HL-60/S4 treated with retinoic acid at 250 ng/mL for 4 days and 3 days (cell line): ENCODE results near the gene FBXL2.
"Not testable (repeated sequence)": the region's sequence is repeated elsewhere in the genome, so short reads cannot be mapped to it uniquely, and the experiment has no call there.

Experiments used
- in situ Hi-C: fragments of 300-500 bp; cut with MboI; formaldehyde crosslinking; loops from 2 replicates; pipeline ENCODE4 v1.7.0; 2022; ENCODE audit warnings: low sequenced_read_pairs

Gene FBXL2

DNA sequence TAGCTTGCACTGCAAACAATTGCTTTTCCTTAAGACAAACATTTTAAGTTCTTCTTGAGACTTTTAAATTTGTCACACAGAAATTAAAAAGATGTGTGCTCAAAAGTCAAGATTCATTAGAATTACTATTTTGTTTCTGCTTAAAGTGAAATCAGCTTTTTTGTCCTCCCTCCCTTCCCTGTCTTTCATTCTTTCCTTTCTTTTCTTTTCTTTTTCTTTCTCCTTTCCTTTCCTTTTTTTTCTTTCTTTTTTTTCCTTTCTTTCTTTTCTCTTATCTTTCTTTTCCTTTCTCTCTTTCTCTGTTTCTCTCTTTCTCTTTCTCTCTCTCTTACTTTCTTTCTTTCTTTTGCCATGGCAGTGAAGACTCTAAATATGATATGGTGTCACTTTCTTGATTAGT lies 37.8 kb downstream of the FBXL2 start:
- in situ Hi-C loops, result no loop called here

DNA sequence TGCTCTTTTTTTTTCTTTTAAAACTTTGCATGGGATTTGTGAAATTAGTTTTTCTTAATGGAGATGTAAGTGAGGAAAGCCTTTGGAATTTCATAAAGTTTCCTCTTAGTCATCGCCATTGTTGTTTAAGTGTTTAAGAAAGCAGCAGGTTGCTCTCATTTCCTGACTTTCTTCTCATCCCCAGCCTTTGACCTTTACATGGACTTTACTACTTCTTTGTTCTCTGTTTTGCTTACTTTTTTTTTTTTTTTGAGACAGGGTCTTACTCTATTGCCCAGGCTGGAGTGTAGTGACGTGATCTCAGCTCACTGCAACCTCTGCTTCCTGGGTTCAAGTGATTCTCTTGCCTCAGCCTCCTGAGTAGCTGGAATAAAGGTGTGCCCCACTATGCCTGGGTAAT lies 38.6 kb downstream of the FBXL2 start:
- in situ Hi-C loops, result no loop called here

DNA sequence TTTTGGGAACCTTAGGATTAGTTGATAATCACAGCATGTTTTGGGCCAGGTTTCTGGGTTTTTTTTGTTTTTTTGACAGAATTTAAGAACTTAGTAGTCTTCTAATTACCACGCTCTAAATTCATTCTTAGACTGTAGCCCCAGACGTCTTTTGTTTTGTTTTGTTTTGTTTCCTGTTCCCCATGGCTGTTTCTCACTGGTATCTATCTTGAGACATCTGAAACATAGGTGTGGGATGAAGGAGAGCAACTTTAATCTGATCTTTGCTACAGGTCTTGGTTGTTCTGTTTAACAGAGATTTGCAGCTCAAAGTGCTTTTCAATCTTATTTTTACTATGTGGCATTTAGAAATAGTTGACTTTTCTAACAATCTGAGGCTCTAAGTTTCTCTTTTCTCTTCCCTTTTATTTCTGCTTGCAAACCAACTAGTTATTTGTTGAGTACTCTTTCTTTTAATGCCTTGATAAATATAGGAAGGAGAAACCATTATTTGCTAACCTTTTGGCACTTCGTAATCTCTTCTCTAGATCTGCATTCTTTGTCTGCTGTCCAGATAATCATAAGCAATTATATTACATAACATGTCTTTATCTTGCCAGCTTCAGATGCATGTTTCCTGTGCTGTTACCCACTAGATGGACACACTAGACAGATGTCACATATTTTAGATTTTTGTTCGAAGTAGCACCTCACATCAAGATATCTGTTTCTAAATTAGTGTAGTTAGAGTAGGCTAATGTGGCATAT lies 40.9 kb downstream of the FBXL2 start:
- in situ Hi-C loops, result no loop called here

DNA sequence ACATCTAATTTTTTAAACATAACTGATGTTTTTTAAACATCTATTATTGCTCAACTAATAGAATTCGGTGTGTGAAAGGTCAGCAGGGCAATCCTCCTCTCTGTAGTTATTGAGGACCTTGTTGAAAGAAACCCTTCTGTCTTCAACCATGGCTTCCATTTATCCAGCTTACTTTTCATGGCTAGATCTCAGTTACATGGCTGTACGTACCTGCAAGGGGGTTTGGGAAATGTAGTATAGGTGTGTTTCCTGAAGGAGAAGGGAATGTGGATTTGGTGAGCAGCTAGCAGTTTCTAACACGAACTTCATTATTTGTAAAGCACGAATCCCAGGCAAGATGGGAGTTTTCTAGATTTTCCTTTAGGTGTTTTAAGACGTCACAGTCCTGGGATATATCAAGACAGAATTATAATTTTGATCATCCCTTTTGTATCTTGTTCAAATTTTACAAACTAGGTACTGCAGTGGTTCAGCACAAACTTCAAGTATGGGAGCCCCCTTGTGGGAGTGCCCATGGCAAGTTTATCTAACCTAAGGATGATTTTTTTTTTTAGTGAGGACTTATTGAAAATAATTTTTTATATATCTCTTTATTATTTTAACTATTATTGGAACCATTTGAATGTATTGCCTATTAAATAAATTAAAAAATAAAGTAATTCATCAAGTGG lies 41.6 kb downstream of the FBXL2 start:
- in situ Hi-C loops, result no loop called here

DNA sequence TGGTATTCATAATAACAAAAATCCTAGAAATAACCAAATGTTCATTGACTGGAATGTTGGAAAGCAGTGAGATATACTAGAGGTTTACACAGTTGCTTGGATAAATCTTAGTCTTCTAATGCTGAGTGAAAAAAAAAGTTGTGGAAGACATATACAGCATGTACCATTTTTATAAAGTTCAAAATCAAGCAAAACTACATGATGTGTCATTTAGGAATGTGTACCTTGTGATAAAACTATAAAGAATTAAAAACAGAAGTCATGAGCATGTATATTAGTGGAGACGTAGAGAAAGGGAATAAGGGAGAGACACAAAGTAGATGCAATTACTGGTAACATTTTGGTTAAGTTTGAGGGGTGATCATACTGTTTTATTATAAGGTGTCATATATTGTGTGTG lies 45.2 kb downstream of the FBXL2 start:
- in situ Hi-C loops, result no loop called here

DNA sequence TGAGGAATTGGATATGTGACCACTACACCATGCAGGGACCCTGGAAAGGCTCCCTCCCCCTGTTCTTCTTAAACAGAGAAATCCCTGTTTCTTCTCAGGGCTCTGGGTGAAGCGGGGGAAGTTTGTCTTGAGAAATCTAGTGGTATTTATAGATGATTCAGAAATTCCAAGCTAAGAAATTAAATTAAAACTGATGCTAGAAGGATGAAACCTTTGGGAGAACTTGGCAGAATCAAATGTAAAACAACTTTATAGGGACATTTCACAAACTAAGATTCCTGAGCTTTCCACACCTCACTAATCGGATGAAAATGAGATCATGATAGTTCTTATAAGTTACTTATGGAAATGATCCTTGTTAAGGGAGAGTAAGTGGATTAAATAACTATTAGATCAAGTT lies 54.2 kb downstream of the FBXL2 start:
- in situ Hi-C loops, result no loop called here

DNA sequence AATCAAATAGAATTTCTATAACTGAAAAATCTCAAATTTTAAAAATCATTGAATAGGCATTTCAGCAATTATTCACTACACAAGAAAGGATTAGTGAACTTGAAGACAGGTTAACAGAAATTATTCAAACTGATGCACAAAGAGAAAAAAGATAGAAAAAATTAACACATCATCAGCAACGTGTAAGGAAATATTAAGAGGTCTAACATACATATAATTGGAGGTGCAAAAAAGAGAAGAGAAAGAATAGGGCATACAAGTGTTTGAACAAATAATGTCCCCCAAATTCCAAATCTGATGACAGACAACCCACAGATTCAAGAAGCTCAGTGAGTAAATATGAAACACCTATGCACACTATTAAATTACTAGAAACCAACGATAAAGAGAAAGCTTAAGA lies 57.1 kb downstream of the FBXL2 start:
- in situ Hi-C loops, result no loop called here

DNA sequence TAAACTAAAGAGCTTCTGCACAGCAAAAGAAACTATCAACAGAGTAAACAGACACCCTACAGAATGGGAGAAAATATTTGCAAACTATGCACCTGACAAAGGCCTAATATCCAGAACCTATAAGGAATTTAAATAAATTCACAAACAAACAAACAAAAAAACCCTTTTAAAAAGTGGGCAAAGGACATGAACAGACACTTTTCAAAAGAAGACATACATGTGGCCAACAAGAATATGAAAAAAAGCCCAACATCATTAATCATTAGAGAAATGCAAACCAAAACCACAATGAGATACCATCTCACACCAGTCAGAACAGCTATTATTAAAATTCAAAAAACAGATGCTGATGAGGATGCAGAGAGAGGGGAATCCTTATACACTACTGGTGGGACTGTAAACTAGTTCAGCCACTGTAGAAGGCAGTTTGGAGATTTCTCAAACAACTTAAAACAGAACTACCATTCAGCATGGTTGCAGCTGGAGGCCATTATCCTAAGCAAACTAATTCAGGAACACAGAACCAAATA lies 61.8 kb downstream of the FBXL2 start:
- in situ Hi-C loops, result not testable (repeated sequence)

DNA sequence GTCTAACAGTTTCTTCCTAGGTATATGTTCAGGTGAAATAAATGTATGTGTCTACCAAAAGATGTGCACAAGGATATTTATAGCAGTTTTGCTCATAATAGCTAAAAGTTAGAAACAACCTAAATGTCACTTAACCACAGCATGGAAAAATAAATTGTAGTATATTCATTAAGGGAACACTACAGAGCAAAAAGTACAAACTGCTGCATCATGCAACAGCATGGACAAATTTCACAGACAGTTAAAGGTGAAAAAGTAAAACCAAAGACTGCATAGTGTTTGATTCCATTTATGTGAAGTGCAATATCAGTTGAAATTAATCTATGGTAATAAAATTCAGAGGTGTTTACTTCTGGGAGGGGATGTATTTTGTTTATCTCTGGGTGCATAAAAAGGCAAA lies 62.5 kb downstream of the FBXL2 start:
- in situ Hi-C loops, result no loop called here

DNA sequence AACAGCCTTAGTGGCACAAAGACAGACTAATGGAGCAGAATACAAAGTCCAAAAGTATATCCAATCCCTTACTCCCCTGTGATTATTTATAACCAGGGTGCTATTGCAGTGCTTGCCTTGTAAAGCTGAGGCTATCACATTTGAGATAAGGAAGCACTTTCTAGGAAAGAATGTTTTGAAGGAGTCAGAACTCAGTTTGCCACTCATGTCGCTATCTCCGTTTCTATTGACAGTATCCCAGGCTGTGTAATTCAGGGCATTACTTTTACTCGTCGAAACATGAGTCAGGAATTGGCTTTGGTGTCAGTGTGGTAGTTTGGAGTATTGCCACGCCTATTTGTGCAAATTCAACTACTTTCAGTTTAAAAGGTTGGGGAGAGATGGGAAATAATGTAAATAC lies 78.4 kb downstream of the FBXL2 start:
- in situ Hi-C loops, result loop anchor here (25.0 kb wide), 2 partner anchors 218 to 393 kb away; partner anchors contain the start of gene CCR4

DNA sequence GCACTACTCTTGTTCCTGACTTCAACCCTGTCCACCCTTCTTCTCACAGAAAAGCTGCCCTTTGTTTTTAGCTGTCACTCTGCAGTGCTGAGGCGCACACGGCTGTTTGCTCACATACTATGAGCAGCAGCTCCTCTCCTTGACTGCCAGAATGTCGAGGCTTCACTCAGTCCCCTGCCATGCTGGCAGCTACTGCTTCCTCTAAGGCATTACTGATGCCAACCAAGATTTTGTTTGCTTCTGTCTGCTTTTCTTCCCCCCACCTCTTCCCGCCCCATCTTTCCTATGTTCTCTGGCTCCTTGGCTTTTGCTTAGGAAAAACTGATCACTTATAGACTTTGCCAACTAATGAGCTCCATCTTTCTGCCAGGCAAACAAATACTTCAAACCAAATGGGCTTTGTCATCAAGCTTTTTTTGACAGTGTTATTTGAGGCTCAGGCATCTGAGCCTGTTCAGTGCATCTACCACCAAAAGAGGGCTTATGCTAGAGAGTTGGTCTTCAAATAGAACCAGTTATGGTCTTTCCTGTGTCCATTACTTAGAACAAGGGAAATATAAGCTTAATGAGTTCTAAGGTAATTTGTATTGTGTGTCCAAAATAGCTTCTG lies 81.0 kb downstream of the FBXL2 start:
- in situ Hi-C loops, result loop anchor here (25.0 kb wide), 2 partner anchors 221 to 396 kb away; partner anchors contain the start of gene CCR4

DNA sequence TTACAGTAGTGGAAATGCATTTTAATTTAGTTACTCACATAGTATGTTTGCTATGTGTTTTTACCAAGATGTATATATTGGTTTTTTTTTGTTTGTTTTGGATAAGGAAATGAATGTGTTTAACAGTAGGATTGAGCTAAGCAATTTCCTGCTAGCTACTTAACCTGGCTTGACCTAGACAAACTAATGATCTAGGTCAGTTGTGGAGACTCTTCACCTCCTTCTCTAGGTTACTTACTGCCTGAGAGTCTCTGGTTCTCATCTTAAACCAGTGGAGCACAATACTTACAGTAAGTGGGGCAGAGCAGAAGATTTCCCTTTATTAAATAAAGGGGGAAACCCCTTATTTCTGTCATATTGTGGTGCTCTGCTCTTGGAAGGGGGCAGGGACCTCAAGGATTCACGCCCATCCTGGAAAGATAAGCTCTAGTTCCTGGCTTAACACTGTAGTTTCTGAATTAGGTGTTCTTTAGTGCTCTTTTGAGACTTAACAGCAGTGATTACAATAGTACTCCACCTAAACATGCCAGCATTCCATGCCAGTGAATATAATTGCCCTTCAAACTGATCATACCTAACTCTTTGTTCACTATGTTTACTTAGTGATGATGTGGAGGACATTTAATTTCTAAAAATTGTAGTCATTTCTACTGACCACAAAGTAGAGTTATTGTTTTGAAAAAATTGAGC lies 83.0 kb downstream of the FBXL2 start:
- in situ Hi-C loops, result loop anchor here (25.0 kb wide), 2 partner anchors 223 to 398 kb away; partner anchors contain the start of gene CCR4

DNA sequence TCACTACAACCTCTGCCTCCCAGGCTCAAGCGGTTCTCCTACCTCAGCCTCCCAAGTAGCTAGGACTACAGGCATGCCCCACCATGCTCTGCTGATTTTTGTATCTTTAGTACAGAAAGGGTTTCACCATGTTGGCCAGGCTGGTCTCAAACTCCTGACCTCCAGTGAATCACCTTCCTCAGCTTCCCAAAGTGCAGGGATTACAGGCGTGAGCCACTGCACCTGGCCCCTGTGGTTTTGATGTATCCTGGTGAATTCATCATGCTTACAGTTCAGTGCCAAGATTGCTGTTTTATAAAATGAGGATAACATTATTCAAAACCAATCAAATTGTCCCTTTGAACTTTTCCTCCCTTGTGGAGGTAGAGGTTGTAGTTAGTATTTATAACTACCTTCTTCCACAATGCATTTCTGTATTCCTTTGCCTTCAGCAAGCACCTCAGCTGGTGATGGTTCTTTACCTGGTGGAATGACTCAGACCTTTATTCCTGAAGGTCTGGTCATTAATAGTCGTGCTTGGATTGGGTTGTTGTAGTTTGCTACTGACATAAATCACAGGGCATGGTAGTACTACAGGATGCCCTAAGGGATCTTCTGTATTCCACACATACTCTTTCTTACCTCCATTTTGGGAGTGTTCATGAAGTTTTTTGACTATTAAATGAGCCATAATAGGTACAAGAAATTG lies 86.0 kb downstream of the FBXL2 start:
- in situ Hi-C loops, result loop anchor here (25.0 kb wide), 2 partner anchors 226 to 401 kb away; partner anchors contain the start of gene CCR4

DNA sequence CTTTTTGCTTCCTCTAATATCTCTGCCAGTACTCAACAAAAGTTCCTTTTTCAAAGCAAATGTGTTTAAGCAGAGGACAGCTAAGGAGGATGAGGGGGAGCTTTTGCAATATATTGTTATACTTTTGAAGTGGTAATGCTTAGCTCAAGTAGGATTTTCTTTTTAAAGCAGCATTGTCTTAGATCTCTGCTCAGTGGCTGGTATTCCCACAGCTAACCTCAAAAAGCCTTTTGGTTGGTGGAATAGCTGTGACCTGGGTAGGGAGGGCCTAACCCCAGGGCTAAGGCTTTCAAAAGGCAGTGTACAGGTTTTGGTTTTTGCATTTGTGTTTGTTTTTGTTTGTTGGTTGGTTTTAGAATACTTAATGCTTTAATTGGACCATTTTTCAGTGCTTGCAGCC lies 86.8 kb downstream of the FBXL2 start:
- in situ Hi-C loops, result loop anchor here (25.0 kb wide), 2 partner anchors 227 to 402 kb away; partner anchors contain the start of gene CCR4

DNA sequence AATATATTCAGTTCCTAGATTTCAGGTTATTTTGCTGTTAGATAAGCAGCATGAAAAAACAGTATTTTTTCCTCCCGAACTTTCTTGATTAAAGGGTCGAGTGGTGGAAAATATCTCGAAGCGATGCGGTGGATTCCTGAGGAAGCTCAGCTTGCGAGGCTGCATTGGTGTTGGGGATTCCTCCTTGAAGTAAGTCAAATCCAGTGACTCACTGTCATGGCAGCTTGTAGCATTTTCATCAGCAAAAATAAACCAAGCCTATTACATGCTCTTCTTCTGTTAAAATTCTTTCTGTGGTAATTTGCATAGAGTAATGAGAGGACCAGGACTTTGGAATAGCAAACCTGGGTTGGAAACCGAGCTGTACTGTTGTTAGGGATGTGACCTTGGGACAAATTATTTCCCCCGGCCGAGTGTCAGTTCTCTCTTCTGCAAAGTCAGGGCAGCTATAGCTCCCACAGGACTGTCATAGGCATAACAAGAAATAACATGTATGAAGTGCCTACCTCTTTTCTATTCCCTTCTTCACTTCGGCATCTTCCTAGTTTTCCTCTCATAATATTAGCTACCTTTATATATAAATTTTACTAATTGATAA lies 87.4 kb downstream of the FBXL2 start:
- in situ Hi-C loops, result loop anchor here (25.0 kb wide), 2 partner anchors 227 to 402 kb away; partner anchors contain the start of gene CCR4

DNA sequence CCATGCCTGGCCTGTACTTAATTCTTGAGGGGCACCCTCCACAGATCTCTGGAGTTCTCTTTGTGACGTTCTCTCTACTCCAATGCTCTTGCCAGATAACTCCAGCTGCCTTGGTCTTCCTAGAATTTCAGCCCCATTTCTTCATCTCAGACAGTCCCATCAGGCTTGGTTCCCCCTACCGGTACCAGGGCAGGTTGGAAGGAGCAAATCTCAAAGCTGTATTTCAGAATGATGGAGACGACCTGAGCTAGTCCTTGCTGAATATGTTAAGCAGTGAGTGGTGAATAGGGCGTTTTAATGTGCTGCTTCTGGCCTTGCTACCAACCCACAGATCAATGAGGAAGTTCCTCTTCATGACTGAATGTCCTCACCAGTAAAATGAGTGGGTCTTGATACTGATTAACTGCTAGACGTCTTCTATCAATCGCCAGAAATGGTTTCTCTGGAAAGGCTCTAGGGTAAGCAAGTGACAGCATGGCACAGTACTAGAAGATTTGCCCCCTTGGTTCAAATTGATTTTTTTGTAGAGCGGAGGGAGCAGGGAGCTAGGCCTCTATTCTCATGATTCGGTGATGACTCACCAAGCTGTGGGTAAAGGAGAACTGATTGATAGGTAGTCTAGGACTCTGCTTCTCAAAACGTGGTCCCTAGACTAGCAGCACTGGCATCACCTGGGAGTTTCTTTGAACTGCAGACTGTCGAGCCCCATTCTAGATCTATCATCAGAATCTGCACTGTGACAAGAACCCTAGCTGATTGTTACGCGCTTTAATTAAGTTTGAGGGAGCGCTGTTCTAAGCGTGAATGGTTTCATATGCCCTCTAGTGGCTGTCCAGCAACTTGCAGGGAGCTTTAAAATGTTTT lies 95.2 kb downstream of the FBXL2 start:
- in situ Hi-C loops, result loop anchor here (25.0 kb wide), 2 partner anchors 235 to 410 kb away; partner anchors contain the start of gene CCR4

DNA sequence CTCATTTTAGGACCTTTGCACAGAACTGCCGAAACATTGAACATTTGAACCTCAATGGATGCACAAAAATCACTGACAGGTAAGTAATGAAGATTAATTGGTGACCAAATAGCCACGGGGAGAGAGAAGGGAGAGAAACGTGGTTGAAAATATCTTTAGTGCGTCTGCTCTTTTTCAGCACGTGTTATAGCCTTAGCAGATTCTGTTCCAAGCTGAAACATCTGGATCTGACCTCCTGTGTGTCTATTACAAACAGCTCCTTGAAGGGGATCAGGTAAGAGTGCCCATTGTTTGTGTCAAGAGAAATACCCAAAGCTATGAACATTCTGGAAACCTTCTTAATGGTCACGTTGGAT lies 95.8 kb downstream of the FBXL2 start:
- in situ Hi-C loops, result loop anchor here (25.0 kb wide), 2 partner anchors 236 to 411 kb away; partner anchors contain the start of gene CCR4

DNA sequence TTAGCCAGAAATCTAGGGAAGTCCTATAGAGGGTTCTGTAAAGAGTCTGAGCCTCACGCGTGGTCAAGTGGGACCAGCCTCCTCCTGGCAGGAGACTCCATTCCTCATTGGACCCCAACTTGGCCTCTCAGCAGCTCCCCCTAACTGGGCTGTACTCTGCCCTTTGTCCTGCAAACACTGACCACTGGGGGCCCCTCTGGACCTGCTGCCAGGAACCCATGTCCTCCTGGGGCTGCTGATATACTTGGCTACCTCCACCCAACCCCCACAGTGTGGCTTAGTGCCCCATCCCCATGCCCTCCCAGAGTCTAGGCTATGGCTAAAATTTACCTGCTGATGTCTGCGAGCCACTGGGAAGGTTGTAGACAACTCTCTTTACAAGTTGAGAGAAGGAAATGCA lies 100.2 kb downstream of the FBXL2 start:
- in situ Hi-C loops, result no loop called here

DNA sequence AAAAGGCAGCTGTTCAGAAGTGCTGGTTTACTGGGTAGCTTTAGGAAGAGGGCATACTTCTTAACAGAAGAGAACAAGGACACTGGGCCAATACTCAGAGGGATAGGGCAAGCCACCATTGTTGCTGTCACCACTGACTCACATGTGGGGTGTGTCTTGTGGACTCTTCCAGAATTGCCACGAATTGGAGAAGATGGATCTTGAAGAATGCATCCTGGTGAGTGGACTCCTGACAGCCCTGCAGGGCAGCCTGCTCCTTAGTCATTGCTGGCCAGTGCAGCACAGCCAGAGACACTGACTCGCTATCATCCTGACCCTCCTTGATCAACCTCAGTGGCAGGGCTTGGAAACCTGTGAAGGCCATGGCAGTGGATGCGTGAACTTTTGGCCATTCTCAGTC lies 100.7 kb downstream of the FBXL2 start:
- in situ Hi-C loops, result no loop called here
